Measurements from ENCODE around the gene LAMB4.

Gene LAMB4

DNA sequence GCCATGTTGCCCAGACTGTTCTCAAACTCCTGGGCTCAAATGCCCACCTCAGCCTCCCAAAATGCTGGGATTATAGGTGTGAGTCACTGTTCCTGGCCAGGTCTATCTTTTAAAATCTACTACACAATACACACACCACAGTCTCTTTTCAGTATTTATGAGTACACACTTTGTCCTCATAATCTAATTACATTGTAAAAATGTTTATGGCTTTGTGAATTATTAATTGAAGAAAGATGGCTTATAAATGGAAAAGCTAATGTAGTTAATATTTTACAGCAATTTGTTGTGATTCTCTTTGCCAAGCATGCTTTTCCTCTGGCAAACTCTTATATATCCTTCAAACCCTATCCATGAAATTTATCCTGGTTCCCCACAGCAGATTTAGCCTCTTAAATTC is 22.0 kb downstream of the LAMB4 start:
- DNase-seq, result no peak

DNA sequence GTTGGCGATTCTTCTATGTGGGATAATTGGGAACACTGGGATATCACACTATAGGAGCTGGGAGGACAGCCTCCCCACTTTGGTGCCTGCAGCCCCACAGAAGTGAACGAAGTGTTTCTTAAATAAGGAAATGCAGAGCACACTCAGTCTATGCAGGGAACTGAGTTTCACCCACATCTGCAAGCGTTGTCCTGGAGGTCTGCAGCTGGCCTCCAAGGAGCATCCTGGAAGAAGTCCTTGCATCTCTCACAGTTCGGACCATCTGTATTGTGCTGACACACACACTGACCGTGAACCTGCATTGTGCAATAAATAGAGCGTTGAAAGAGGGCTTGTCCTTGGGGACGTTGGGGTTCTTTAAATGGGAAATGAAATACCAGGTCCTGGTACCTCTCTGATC is 25.8 kb downstream of the LAMB4 start:
- no peak for DNase-seq

DNA sequence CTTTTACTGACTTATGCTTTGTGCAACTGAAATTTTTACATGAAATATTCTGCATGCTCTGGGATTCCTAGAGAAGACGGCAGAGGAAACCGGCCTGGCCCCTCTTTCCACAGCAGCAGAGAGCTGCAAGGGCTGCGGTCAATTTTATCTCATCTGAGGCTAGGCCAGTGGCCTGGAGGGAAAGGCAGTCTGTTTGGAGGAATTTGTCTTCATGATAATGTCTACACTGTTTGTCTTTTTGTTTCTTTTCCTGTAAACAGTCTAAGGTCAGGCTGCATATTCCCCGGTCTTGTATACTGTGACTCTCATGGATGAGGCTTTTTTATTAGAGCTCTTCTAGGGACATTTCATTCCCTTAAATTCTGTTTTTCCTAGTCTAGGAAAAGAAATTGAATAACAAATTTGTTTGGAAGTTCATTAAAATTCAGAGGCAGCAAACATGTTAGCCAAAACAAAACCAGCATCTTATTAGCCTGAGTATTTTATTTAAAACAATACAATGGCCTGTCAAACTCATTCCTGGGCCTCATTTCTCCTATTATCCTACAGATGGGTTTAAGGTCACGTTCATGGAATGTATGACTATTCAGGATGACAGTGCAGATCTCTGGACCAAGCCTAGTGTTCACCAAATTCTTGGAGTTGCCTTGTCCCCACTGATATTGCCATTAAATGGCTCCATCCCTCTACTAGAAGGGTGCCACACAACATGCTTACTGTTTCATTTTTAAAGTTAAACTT is 26.4 kb downstream of the LAMB4 start:
- DNase-seq, result no peak

DNA sequence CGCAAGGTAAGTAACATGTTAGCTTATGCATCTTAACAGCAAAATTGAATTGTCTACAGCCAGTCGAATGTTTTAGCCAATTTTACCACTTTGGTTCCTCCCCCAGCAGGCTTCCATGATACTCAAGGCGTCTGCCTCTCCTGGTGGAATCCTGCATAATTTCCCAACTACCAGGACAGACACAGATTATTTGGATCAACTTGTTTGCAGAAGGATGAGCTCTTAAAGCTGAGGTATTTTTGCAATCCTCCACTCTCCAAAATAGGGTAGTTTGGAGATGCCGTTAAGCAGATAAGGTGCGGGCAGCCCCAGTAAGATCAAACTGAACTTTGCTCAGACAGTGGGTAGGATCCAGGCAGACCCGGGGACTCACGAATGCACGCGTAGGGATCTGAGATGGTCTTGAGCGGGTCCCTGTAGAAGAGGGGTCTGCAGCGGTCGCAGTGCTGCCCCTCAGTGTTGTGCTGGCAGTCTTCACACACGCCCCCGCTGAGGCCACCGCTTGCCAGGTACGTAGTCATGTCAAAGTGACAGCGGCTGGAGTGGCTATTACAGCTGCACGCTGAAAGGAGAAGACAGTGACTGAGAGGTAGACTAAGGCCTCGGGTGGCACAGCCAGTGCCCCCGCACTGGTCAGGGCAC is 27.4 kb downstream of the LAMB4 start:
- DNase-seq, result no peak

DNA sequence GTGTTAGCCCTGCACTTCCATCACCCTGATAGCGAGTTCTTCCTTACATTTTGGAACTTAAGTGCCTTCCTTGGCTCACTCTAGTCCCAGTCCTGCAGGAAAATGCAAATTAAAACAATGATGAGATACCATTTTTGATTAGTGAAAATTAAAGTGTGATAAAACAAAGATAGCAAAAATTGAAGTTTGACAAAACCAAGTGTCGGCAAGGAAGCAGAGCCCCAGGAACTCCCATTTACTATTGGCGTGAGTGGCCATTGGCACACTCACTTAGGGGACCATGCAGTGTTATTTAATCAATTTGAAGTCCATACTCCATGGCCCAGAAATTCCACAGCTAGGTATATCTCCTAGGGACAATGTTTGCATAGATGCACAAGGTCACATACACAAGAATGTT is 28.4 kb downstream of the LAMB4 start:
- DNase-seq, result no peak

DNA sequence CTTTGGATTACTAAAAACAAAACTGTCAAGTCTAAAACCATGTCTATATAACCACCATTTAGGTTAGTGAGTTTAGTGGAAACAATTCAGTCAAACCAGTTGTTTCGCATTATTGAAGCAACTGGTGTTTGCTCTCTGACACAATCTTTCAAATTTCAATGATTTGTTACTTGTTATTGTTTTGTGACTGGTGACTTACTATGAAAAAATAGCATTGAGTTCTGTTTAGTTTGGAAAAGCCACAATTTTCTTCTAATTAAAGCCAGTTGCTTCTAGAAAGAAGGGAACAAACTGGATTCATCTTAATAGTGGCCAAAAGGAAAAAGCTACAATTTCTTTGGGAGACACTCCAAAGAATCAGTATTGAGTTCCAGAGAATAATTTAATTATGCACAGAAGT is 30.4 kb downstream of the LAMB4 start:
- DNase-seq, result no peak

DNA sequence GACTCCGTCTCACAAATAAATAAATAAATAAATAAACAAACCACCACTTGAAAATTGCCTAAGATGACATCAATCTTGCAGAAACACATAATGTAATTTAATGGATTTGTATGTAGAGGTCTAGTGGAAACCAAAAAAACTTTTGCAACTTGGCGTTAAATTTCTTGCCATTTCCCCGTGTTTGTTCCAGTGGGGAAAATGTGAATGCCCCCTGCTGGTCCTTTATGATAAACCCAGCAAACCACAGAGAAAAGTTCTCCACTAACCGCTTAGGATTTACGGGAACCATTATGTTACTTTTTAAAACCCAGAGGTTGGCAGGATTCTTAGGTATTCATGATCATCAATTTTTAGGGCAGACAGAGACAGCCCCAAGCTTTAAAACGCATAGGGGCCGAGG is 32.5 kb downstream of the LAMB4 start:
- DNase-seq, result no peak

DNA sequence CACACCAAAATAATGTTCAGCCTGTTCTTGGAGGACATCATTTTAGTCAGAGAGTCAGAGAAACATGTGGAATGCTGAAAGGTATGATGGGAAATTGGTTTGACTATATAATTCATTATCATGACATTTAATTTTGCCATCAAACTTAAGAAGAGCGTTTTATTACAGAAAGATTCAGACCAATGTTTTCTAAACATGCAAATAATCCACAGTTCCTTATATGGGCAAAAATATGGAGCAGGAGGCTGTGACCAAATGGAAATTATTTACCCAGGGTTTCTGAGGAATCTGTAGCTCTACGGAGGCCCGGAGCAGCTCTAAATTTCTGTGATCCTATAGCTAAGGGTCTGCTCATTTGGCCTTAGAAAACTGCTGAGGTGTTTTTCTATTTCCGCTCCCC is 33.2 kb downstream of the LAMB4 start:
- DNase-seq, result no peak

DNA sequence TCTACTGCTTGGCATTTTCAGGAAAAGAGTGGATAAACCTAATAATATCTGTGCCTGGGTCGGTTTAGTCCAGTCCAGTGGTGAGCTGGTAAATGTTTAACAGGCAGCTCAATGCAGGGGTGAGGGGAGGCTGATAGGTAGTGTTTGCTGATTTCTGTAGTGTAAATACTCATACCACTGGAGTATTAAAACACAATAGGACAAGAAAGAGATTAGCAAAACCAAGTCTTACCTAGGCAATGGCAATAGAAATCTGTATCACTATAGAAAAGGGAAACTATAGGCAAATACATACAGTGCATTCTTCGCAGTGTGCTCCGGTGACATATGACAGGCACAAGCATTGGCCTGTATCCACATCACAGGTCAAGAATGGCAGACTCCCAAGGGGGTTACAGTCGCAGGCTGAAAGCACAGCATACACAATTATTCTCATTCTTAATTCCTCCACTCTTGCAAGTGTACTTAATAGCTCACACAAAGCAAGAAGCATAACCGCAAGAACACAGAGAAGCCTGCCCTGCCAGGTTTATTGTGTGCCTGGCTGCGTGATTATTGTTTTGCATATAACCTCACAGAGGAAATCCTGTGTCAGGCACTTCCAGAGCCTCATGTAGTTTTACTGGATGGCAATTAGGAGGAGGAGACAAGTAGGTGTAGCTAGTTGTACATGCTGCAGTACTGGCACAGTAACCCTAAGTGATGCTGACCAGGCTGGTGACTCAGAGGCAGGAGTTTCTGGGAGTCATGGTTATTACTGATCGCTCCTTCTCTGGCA is 35.0 kb downstream of the LAMB4 start:
- DNase-seq, result peak; percentile 83

DNA sequence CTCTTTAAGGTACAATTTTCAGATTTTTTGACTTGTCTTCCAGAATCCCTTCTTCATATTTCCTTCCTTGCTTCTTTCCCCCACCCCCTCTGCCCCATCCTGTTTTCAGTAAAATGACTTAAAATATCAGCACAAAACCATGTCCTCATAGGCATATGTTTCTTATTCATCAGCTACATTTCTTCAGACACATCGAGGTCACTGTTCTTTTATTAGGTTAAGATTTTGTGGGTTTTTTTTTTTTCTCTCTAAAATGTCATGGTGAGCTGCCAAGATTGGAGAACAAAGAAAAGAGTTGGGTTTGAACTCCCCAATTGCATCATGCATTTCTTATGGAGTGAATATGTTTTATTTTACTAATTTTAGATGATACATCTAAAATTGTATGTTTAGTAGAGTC is 35.8 kb downstream of the LAMB4 start:
- no peak for DNase-seq

DNA sequence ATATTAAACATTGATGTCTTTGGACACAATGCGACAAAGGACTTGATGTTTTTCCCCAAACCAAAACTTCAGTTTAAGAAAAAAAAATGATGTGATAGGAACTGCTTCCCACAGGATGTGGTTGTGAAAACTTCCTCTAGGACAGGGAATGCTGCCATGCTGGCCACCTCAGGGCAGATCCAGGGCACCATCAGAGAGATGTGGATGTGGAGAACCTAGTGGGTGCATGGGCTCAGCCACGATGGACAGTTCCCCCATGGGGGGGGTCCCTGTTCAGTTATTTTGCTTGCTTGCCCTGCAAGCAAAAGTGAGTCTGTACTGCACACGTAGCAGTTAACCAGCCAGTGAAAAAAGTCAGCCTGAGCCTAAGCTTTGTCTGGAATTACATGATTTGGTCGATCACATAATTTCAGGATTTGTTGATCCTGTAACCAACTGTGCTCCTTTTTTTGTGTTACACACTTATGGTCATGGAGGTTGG is 36.3 kb downstream of the LAMB4 start:
- no peak for DNase-seq

DNA sequence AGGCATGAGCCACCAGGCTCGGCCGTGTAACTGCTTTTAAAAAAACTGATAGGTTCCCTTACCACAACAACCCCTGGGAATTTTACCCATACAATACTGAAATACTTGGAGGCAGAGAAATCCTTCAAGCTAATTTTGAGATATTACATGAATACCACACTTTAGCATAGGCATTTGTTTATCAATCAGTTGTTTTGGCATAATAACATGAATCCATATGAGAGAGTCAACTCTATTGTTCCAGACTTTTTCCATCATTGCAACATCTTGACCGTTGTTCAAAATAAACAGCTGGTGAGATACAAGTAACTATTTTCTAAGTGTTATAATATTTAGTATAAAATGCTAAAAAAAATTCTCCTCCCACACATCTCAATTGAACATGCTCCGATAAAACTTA is 36.8 kb downstream of the LAMB4 start:
- no peak for DNase-seq

DNA sequence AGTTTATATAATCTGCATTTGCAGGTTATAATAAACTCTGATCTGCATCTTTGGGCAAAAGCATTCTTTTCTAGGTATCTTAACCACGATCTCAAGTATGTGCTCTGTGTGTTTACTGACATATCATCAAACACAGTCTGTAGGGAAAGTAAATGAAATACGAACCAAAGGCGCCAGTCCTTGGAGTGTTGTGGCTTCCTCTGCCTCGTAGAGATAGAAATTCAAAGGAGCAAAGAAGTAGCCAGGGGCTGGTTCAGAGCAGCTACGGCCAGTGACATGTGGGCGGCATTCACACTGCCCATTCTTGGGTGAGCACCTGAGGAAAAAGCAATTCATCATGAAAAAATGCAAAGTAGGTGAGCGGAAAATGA is 38.7 kb downstream of the LAMB4 start:
- no peak for DNase-seq

DNA sequence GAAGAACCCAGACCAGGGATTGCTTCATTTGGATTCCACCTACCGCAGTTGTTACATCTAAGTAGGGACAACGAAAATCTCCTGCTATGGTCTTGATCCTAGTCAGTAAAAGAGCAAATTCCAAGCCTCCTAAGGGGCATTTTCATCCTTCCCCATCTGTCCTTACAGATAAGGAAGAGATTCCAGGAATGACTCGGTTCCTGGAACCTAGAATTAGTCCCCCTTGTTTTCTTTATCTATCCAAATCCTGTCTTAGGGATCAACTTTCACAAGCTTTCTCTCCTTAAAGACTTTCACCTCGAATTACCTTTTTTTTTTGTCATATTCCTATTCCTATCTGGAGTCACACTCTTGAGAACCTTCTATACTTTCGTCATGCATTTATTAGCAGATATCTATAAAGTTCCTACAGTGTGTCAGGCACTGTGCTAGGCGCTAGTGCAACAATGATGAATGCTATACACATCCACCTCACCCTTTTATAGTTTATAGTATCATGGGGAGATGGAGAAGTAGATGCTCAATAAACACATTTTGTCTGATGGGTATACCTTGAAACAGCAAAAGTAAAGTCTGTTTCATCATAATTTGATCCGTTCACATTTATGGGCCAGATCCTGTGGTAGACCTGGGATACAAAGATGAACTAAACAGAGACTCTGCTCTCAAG is 39.2 kb downstream of the LAMB4 start:
- DNase-seq, result no peak

DNA sequence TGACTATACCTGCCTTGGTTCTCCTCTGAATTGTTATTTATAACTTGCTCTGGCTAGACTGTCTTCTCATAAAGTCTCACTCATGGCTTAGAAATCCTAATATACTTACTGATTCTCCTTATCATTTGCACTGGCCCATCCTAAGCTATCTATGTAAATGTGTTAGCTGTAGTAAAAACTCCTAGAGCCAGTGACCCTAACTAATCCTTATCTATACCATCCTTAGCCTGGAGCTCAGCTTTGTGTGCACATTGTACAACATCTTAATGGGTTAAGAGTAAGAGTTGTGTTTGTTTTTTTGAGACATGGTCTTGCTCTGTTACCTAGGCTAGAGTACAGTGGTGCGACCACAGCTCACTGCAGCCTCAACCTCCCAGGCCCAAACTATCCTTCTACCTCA is 40.8 kb downstream of the LAMB4 start:
- DNase-seq, result no peak

DNA sequence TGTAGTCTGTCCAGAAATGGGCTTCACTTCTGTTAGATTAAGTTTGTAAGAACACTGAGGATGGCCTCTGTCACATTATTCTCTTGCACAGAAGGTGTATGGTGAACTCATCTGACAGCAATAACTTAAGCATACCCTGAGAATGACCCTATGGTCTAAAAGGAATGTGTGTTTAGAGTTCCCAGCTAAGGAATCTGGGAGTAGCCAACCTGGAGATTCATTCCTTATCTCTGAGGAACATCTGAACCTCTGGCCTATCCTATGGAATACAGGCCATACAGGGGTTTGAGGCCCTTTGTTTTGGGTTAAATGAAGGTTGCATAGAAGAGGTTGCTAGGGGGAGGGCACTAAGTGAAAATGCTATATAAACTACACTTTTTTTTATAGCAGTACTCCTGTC is 41.4 kb downstream of the LAMB4 start:
- no peak for DNase-seq

DNA sequence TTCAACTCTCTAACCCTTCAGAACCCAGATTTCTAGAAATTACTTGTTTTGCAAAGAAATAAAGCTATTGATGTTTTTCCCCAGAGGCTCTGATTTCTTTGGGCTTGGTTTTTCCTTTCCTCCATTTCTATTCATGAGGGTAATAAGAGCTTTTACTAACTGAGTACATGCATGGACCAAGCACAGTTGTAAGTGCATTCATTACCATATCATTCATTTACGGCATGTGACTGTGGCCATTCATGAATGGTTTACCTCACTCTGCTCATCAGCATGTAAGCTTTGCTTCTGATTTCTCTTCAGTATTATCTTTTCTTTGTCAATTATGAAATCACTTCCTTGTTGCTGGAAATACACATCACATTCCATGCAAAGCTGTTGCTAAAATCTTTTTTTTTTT is 42.4 kb downstream of the LAMB4 start:
- no peak for DNase-seq

DNA sequence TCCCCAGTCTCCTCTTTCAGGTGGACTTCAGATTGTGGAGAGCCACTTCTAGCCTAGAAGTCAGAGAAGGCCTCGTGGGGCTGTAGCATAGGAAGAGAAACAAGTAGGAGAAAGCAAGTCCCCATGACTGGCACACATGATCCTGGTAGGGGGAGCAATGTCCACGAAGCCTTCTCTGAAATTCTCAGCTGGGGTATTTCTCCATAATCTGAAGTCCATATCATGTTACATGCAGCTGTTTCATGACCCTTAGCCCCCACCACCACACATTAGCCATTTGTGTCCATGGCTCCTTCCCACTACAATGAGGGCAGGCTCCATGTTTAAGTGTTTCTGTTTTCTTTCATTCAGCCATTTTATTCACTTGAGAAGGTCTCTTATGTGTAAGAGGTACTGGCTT is 43.2 kb downstream of the LAMB4 start:
- DNase-seq, result no peak

DNA sequence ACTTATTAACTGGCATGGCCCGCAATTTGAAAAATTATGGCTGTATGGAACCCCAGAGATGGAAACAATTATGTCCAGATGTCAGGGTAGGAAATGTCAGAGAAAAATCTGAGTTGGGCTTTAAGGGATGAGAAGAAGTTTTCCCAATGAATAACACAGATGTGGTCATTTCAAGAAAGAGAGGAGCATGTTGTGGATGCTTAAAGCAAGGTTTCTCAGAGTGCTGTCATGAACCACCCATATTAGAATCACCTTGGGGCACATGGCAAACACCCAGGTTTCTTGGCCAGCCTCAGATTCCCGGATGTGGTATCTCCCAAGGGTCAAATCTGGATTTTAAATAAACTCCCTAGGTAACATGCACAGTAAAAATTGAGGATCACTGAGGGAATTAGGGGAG is 43.6 kb downstream of the LAMB4 start:
- no peak for DNase-seq

DNA sequence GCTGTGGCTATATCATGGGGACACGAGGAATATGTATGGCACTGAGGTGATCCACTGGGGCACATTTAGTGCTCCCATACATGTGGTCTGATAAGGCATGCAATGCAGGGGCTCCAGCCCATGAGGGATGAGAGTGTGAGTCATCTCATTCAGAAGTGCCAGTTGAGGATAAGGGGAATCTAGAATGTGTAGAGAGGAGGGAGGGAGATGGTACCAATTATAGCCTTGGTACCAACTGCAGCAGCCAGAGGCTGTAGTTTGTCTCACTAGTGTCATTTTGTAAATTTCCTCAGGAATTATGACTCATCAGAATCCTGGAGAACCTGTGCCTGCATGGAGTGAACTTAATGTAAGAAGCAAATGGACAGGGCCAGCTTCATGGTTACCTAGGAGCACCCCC is 46.2 kb downstream of the LAMB4 start:
- DNase-seq, result no peak

DNA sequence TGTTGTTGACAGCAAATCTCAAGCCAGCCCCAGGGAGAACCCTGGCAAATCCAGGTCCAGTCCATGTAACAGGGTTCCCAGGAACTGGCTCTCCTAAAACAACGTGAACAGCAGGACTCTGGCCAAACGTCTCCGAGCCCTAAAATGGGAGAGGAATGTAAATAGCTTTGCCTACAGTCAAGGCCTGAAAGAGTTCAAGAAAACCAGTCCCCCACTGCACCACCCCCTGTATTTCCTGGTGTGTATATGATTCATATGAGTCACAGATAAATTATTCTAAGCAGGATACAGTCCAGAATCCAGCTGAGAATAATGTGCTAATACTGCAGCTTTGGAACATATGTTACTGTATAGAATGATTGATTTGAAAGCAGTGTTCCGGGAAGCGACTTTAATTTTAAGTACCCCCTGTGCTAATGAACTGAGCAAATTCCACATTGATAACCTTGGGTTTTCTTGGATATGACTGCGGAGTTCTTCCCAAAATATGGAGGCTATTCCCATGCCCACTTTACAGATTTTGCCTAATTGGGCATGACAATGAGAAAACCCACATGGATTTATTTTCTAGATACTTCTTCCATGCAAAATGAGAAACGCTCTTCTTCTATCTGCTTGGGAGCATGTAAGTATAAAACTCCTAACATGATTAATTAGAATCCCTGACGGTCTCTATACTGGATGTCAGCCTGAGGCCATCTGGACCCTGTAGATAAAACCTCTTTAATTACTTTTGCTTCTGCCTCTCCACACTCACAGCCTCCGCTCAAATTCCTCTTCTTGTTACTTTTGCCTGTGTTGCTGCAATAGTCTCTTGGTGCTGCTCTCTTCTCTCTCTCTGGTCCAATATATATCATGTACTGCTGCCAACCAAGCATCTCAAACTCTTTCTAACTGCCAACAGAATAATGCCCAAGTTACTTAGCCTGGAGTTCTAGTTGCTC is 50.2 kb downstream of the LAMB4 start:
- DNase-seq, result no peak

DNA sequence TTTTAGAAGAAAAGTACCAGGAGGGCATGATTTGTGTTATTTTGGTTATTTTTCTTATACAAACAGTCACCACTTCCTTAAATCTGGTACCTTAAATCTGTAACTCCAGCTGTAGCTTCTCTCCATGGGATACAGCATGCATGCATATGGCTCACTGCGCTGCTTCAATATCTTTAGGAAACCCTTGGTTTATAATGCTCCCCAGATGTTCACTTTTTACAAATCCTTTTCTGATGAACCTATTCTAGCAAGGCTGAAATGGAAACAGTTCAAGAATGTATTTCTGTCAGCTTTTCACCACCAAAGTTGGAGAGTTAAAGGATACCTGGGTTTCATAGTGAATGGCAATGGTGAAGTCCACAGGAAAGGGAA is 50.9 kb downstream of the LAMB4 start:
- no peak for DNase-seq

DNA sequence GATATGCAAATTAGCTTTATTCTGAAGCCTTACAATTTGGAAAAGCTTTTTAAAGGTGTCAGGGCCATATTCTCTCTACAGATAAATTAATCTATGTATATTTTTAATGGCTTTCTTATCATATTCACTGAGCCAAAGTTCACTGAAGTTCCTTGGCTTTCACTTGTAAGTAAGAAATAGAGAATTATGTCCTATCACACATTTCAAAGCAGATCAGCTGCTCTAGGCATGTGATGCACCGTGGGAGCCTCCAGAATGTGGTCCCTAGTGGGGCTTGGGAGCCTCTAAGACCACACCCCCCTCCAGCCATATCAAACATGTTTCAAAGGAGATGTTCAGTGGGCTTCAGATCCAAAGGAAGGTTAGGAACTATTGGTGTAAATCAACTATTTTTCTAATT is 51.5 kb downstream of the LAMB4 start:
- DNase-seq, result no peak

Measured in DMS153 (cell line).